GM12865 (cell line): ENCODE measurements around the gene DTWD2.
"Not testable (repeated sequence)": the region's sequence is repeated elsewhere in the genome, so short reads cannot be mapped to it uniquely, and the experiment has no call there.

ENCODE experiments used
- DNase-seq: peaks from one replicate; pipeline ENCODE4 v3.0.0; 2010; ENCODE audit warnings: low read depth
- H3K4me3 ChIP-seq: 2 replicates; pipeline ENCODE4 v1.5.1; 2011; ENCODE audit warnings: mild to moderate bottlenecking, low read depth, low read length, control low read depth
- CTCF ChIP-seq: IDR thresholded peaks from 2 replicates; pipeline ENCODE4 v1.5.1; 2011; ENCODE audit warnings: low read length, control low read depth, low read depth, inconsistent platforms; ENCODE audit not compliant: insufficient read depth; ENCODE audit errors: missing control alignments

DTWD2 gene

DNA sequence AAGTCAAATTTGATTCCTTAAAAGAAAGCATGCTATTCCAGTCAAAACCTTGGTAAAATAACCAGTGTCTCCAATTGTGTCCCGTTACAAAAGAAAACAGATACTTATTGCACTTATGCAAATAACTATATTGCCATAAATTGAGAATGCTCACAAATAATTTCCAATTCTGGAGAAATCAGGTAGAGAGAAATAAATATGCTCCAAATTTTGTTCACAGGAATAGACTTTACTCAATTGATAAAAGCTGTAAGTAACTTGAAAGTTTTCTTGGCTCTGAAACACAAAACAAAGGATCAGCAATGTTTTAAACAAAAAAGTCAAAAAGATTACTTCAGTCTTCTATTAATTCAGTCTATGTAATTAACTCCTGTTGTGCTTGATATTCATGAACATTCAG, 7.8 kb upstream of the DTWD2 start:
- DNase-seq, result no peak
- TF ChIP-seq CTCF, result no peak
- no peak overlapping the region for H3K4me3 ChIP-seq

DNA sequence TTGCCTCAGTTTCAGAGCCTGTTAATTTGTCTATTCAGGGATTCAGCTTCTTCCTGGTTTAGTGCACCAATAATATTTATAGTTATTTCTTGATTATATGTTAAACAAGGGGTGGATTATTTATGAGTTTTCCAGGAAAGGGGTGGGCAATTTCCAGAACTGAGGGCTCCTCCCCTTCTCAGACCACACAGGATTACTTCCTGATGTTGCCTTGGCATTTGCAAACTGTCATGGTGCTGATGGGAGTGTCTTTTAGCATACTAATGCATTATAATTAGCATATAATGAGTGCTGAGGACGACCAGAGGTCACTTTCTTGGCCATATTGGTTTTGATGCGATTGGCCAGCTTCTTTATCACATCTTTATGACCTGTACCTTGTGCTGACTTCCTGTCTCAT, 6.2 kb upstream of the DTWD2 start:
- TF ChIP-seq CTCF, result no peak
- no peak overlapping the region for H3K4me3 ChIP-seq
- DNase-seq, result no peak

DNA sequence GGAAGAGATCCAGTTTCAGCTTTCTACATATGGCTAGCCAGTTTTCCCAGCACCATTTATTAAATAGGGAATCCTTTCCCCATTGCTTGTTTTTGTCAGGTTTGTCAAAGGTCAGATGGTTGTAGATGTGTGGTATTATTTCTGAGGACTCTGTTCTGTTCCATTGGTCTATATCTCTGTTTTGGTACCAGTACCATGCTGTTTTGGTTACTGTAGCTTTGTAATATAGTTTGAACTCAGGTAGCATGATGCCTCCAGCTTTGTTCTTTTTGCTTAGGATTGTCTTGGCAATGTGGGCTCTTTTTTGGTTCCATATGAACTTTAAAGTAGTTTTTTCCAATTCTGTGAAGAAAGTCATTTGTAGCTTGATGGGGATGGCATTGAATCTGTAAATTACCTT, 4.8 kb upstream of the DTWD2 start:
- DNase-seq, H3K4me3 ChIP-seq: not testable (repeated sequence)

DNA sequence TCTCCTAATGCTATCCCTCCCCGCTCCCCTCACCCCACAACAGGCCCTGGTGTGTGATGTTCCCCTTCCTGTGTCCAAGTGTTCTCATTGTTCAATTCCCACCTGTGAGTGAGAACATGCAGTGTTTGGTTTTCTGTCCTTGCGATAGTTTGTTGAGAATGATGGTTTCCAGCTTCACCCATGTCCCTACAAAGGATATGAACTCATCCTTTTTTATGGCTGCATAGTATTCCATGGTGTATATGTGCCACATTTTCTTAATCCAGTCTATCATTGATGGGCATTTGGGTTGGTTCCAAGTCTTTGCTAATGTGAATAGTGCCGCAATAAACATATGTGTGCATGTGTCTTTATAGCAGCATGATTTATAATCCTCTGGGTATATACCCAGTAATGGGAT, 3.7 kb upstream of the DTWD2 start:
- DNase-seq, H3K4me3 ChIP-seq: not testable (repeated sequence)

DNA sequence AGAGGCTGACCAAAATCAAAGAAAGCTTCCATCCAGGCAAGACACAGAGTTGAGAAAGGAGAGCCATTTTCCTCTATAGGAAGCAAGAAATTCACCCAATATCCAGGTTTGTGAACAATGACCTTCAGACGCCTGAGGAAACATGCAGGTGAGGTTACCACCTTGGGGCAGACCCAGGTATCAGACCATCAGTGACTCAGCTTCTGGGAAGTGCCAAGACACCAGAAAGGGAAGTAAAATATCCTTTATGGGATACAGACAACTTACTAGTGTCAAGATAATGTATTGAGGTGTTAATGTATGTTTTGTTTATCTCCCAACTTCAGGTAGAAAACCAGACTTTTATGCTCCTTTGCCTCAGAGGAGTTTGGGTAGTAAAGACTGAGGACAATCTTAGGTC, 2.2 kb upstream of the DTWD2 start:
- TF ChIP-seq CTCF, result no peak
- DNase-seq, result no peak
- no peak overlapping the region for H3K4me3 ChIP-seq

DNA sequence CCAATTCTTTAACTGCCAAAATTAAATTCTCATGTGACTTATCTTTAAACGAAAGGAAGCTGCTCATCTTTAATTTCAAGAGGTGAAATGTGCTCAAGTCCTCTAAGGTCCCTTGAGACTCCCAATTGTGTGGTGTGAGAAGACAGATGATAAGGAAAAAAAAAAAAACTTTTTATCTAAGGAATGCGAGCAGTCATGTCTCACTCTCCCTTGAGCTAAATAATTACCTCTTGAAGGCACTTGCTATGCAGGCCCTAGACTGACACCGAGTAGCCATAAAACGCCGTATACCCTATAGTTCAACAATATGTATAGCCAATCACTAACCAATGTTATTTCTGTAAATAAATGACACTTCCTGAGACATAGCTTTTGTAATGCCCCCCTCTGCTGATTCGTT, 1.5 kb upstream of the DTWD2 start:
- TF ChIP-seq CTCF, result no peak
- DNase-seq, result no peak
- H3K4me3 ChIP-seq, result no peak overlapping the region

DNA sequence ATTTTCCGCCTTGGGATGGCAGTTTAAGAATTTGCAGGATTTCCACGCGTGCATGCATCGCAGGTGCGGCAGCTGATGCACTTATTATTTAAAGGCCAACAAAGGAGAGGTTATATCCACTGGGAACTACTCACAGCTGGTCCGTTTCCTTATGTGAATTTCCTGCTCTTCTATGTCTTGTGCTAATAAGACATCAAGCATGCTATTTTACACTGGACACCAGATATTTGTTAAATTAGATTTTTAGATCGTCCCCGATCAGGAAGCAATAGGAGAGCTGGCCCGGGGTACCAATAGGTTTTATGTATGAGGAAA, 476 bp upstream of the DTWD2 start:
- no peak for TF ChIP-seq CTCF
- peak overlapping the region; percentile 67 for H3K4me3 ChIP-seq
- DNase-seq, result no peak

DNA sequence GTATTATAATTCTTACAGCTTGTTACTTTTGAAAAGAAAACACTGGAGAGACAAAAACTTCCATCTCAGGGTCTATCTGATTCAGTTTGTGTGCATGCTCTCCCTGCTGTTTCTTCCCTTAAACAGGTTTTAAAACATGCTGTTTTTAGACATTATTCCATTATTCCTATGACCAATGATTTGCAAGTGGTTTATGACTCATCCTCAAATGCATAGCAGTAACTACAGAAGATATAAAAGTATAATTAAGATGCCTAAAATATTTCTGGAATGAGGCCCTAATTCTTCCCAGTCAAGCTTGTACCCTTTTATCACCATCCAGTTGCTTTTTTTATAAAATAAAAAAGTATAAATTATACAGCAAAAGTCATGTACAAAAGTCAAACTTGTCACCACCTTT, 3.7 kb downstream of the DTWD2 start:
- H3K4me3 ChIP-seq, result no peak overlapping the region
- TF ChIP-seq CTCF, result no peak
- no peak for DNase-seq
